HL-60 (cell line): ENCODE results near the gene SPATA17.

Experiments used
- DNase-seq, 2 experiments: peaks; one replicate each; pipeline ENCODE4 v3.0.0-alpha.2; 2010 to 2020; ENCODE audit warnings: low read depth in 1 of 2, low spot score in 1 of 2
- H3K27ac ChIP-seq: fragments of 250-450 bp; sonication (Bioruptor Pico); replicated peaks from 2 replicates; pipeline ENCODE4 v1.5.1; 2020; ENCODE audit warnings: mild to moderate bottlenecking, moderate library complexity
- H3K27me3 ChIP-seq: fragments of 250-450 bp; sonication (Bioruptor Pico); 2 replicates; pipeline ENCODE4 v1.5.1; 2021; ENCODE audit warnings: mild to moderate bottlenecking, moderate library complexity; ENCODE audit not compliant: insufficient read depth, poor library complexity, severe bottlenecking
- H3K4me3 ChIP-seq: replicated peaks from 2 replicates; pipeline ENCODE4 v1.5.1; 2011; ENCODE audit warnings: mild to moderate bottlenecking, control low read depth, low read length; ENCODE audit not compliant: insufficient read depth
- GABPA ChIP-seq: IDR thresholded peaks from 2 replicates; pipeline ENCODE4 v1.6.1; 2012; ENCODE audit warnings: low read depth
- POLR2AphosphoS5 ChIP-seq: IDR thresholded peaks from 2 replicates; pipeline ENCODE4 v1.6.1; 2012; ENCODE audit warnings: low read depth
- SPI1 ChIP-seq: IDR thresholded peaks from 2 replicates; pipeline ENCODE4 v1.6.1; 2012; ENCODE audit warnings: low read depth, mild to moderate bottlenecking, borderline replicate concordance
- TF ChIP-seq, protein P1 (sequence below): IDR thresholded peaks from 2 replicates; pipeline ENCODE4 v1.6.1; 2012; ENCODE audit warnings: low read depth; ENCODE audit not compliant: insufficient replicate concordance
- TF ChIP-seq, protein P2 (sequence below): IDR thresholded peaks from one replicate; pipeline ENCODE4 v1.5.1; 2011; ENCODE audit warnings: low read length, control low read depth, inconsistent platforms; ENCODE audit not compliant: insufficient read depth

SPATA17 gene

DNA sequence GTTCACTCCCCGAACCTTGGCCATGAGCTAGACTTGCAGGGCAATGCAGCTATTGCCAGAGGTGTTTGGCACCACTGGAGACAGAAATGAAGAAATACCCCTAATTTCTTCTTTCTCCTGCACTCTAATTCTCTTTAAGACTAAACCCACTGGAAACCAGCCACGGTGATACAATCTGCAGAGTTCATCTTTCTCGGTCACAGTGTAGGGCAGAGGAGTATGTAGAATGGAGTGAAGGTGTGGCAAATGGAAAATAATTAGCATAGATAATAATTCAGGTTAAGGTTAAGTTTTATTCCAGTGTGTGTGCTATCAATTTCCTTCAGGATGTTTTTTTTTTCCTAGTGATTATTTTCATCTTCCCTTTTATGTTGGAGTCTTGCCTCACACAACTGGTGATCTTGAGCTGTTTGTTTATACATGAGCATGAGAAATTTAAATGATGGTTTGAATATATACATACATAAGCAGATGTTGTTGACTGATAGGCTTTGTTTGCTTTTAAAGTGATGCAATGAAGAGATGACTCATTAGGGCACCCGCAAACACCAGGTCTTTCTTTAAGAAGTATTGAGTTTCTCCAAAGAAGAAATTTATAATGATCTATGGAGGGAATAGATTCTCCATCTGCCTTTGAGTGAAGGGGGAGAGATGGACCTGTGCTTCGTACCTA is 81.9 kb downstream of the SPATA17 start:
- DNase-seq: no peak
- no peak for TF ChIP-seq POLR2AphosphoS5
- no peak for TF ChIP-seq SPI1
- TF ChIP-seq, protein P1, sequence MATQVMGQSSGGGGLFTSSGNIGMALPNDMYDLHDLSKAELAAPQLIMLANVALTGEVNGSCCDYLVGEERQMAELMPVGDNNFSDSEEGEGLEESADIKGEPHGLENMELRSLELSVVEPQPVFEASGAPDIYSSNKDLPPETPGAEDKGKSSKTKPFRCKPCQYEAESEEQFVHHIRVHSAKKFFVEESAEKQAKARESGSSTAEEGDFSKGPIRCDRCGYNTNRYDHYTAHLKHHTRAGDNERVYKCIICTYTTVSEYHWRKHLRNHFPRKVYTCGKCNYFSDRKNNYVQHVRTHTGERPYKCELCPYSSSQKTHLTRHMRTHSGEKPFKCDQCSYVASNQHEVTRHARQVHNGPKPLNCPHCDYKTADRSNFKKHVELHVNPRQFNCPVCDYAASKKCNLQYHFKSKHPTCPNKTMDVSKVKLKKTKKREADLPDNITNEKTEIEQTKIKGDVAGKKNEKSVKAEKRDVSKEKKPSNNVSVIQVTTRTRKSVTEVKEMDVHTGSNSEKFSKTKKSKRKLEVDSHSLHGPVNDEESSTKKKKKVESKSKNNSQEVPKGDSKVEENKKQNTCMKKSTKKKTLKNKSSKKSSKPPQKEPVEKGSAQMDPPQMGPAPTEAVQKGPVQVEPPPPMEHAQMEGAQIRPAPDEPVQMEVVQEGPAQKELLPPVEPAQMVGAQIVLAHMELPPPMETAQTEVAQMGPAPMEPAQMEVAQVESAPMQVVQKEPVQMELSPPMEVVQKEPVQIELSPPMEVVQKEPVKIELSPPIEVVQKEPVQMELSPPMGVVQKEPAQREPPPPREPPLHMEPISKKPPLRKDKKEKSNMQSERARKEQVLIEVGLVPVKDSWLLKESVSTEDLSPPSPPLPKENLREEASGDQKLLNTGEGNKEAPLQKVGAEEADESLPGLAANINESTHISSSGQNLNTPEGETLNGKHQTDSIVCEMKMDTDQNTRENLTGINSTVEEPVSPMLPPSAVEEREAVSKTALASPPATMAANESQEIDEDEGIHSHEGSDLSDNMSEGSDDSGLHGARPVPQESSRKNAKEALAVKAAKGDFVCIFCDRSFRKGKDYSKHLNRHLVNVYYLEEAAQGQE: no peak
- TF ChIP-seq, protein P2, sequence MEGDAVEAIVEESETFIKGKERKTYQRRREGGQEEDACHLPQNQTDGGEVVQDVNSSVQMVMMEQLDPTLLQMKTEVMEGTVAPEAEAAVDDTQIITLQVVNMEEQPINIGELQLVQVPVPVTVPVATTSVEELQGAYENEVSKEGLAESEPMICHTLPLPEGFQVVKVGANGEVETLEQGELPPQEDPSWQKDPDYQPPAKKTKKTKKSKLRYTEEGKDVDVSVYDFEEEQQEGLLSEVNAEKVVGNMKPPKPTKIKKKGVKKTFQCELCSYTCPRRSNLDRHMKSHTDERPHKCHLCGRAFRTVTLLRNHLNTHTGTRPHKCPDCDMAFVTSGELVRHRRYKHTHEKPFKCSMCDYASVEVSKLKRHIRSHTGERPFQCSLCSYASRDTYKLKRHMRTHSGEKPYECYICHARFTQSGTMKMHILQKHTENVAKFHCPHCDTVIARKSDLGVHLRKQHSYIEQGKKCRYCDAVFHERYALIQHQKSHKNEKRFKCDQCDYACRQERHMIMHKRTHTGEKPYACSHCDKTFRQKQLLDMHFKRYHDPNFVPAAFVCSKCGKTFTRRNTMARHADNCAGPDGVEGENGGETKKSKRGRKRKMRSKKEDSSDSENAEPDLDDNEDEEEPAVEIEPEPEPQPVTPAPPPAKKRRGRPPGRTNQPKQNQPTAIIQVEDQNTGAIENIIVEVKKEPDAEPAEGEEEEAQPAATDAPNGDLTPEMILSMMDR: no peak
- TF ChIP-seq GABPA: no peak
- Histone ChIP-seq H3K27me3 (no peaks in the 10 kb centered on the region), H3K27ac (no peak overlapping the region), H3K4me3 (no peak overlapping the region)

DNA sequence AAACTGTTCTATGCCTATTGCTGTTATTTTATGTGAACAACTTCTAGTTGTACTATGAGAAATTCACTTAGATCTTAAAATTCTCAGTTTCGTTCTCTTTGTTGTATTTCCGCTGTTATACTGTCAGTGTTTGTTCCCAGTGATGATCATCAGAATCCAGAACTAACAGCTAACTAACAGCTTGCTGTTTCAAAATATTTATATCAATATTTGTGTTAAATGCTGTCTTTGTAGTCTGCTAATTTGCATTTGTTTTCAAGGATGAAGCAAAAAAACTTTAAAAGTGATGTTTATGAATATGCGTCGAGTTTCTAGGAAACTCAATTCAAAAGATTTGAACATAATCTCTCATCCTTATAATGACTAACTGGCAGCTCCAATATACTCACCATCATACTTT is 84.5 kb downstream of the SPATA17 start:
- no peak for DNase-seq
- Histone ChIP-seq H3K27me3 (no peaks in the 10 kb centered on the region), H3K4me3 (no peak overlapping the region), H3K27ac (no peak overlapping the region)
- TF ChIP-seq SPI1 (no peak), POLR2AphosphoS5 (no peak), GABPA (no peak)
- TF ChIP-seq, protein P2: no peak
- TF ChIP-seq, protein P1: no peak

DNA sequence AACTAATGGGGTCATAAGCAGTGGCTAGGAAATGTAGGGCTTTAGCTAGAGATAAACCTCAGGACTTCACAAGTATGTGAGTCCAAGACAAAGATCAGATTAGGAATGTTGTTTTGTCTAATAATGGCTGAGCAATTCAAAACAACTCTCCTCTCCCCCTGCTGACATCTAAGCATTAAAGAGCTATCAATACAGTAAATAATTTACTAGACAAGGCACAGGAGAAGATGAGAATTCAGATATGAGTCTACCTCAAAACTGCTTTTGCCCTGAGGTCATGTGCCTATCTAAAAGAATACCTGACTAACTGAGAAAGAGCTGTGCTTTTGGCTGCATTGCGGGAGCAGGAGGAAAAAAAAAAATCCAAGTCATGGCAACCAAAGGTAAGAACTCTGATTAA is 86.8 kb downstream of the SPATA17 start:
- no peak for DNase-seq
- Histone ChIP-seq H3K27ac (no peak overlapping the region), H3K27me3 (no peaks in the 10 kb centered on the region), H3K4me3 (no peak overlapping the region)
- TF ChIP-seq, protein P2: no peak
- TF ChIP-seq, protein P1: no peak
- TF ChIP-seq POLR2AphosphoS5 (no peak), GABPA (no peak), SPI1 (no peak)
